Measurements from ENCODE around the gene NPPC.
"Not testable (repeated sequence)": the region's sequence is repeated elsewhere in the genome, so short reads cannot be mapped to it uniquely, and the experiment has no call there.

Gene NPPC

GRCh38 chr2:231887756-231888155 lies 38.4 kb downstream of the NPPC start:
- DNase-seq (ENCODE audit: low spot score) = no peak

DNA sequence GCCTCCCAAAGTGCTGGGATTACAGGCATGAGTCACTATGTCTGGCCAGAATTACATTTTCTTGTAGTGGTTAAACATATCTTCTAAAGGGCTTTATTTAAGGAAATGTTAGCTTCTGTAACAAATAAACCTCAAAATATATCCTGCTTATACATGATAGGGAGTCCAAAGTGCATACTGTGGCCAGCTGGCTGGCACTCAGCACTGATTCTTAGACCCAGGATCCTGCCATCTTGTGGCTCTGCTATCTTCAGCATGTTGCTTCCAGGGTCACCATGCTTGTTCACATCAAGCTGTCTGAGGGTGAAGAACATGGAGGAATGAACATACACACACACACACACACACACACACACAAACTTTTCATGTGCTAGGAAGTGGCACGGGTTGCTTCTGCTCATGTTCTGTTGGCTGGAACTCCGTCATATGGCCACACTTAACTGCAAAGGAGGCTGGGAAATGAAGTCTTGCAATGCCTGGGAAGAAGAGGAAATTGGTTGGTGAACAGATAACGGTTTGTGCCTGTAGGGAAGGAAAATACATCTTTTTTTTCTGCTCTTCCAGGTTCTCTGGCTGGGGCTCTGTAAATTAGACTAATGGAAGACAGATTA lies 40.0 kb downstream of the NPPC start:
- no peak for DNase-seq (ENCODE audit: low spot score)

- DNase-seq (ENCODE audit: low spot score) = no peak
These were observed 41.6 kb downstream of the NPPC start for GRCh38 chr2:231884438-231885140.

DNA sequence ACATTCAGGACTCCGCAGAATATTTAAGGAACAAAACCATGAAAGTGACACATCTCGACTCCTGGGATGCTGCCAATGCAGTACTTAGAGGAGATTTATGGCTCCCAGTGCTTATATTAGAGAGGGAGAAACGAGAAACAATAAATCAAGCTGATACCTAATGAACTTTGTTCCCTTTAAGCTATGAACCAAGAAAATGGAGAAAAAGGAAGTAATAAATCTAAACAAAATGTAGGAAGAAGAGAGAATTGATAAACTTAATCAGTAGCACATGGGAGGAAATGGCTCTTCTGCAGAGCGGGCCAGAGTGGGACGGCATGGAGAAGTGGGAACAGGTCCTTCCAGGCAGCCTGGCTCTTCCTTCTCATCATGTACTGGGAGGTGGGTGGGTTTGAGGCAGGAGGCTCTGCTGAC lies 42.7 kb downstream of the NPPC start:
- no peak for DNase-seq (ENCODE audit: low spot score)

- no peak for DNase-seq (ENCODE audit: low spot score)
These were observed 43.5 kb downstream of the NPPC start for GRCh38 chr2:231882646-231883045.

GRCh38 chr2:231880371-231880770 lies 45.8 kb downstream of the NPPC start:
- DNase-seq (ENCODE audit: low spot score) = not testable (repeated sequence)

DNA sequence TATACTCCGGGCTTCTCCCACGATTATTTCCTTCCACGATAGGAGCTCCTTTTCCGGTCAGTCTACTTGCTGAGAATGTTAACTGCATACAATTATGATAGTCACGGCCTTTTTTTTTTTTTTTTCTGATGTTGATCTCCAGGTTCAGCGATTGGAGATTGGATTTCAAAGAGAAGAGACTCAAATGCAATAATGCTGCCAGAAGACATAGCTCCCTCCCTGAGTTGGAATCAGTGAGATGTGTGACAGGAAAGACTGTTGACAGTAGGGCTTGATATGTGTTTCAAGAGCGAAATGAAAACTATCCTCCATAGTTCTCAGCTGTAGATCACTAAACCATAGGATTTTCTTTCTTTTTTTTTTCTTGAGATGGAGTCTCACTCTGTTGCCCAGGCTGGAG lies 47.0 kb downstream of the NPPC start:
- DNase-seq (ENCODE audit: low spot score) = no peak

GRCh38 chr2:231877533-231878456 lies 48.4 kb downstream of the NPPC start:
- DNase-seq (ENCODE audit: low spot score) = no peak

- no peak for DNase-seq (ENCODE audit: low spot score)
These were observed 51.3 kb downstream of the NPPC start for GRCh38 chr2:231874944-231875343.

Small RNA genes lying within 50 kb of the gene (small RNA-seq; reads per million reads assigned to genes)
- gene MIR1471 = 0 reads per million in 2 experiments

All from SK-N-DZ (cell line).